ENCODE data around the gene INPP5A.

- TF ChIP-seq, protein P1, sequence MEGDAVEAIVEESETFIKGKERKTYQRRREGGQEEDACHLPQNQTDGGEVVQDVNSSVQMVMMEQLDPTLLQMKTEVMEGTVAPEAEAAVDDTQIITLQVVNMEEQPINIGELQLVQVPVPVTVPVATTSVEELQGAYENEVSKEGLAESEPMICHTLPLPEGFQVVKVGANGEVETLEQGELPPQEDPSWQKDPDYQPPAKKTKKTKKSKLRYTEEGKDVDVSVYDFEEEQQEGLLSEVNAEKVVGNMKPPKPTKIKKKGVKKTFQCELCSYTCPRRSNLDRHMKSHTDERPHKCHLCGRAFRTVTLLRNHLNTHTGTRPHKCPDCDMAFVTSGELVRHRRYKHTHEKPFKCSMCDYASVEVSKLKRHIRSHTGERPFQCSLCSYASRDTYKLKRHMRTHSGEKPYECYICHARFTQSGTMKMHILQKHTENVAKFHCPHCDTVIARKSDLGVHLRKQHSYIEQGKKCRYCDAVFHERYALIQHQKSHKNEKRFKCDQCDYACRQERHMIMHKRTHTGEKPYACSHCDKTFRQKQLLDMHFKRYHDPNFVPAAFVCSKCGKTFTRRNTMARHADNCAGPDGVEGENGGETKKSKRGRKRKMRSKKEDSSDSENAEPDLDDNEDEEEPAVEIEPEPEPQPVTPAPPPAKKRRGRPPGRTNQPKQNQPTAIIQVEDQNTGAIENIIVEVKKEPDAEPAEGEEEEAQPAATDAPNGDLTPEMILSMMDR (IDR thresholded peaks at IDR 0.05 in 2 of 3, conservative IDR thresholded peaks at IDR 0.05 in 1 of 3; ENCODE audit: control insufficient read depth in 2 of 3, extremely low read depth in 1 of 3, insufficient read depth in 1 of 3, low read depth in 3 of 3, low read length in 3 of 3): no peak
- TF ChIP-seq POU2F2 (IDR thresholded peaks at IDR 0.05; ENCODE audit: borderline replicate concordance, low read depth, low read length): no peak
- no peak for TF ChIP-seq POLR2AphosphoS5 (IDR thresholded peaks at IDR 0.05; ENCODE audit: low read length)
Measured at GRCh38 chr10:132755166-132755711, 217.7 kb downstream of the INPP5A start.

All from GM12878 (cell line).